Fibroblast of gingiva (primary cell): ENCODE measurements around the gene CAPN13.

ENCODE experiments used
- DNase-seq: peaks from one replicate; pipeline ENCODE4 v3.0.0-alpha.2; 2011; ENCODE audit warnings: low read depth

Gene CAPN13

GRCh38 chr2:30807249-30807648, at the start of gene CAPN13:
TSS of gene CAPN13 (minus strand) at chr2:30807446. CDS start at chr2:30787325, 20,121 bp downstream.
- DNase-seq, result no peak

GRCh38 chr2:30847841-30848240, 40.6 kb upstream of the CAPN13 start:
- DNase-seq, result no peak

GRCh38 chr2:30847329-30847728, 40.1 kb upstream of the CAPN13 start:
- DNase-seq, result no peak

GRCh38 chr2:30828586-30828985, 21.3 kb upstream of the CAPN13 start:
- no peak for DNase-seq

- no peak for DNase-seq
Measured at GRCh38 chr2:30826916-30827315, 19.7 kb upstream of the CAPN13 start.

GRCh38 chr2:30826481-30826880, 19.2 kb upstream of the CAPN13 start:
- no peak for DNase-seq

GRCh38 chr2:30823452-30823851, 16.2 kb upstream of the CAPN13 start:
- DNase-seq, result no peak

GRCh38 chr2:30821960-30822359, 14.7 kb upstream of the CAPN13 start:
- DNase-seq, result no peak

- DNase-seq, result no peak
Measured at GRCh38 chr2:30820381-30821055, 13.3 kb upstream of the CAPN13 start.

- DNase-seq, result no peak
Measured at GRCh38 chr2:30809938-30810337, 2.7 kb upstream of the CAPN13 start.

- DNase-seq, result no peak
Measured at GRCh38 chr2:30808695-30809094, 1.4 kb upstream of the CAPN13 start.

GRCh38 chr2:30803281-30803680, 4.0 kb downstream of the CAPN13 start:
- no peak for DNase-seq

- no peak for DNase-seq
Measured at GRCh38 chr2:30802611-30803010, 4.6 kb downstream of the CAPN13 start.

- DNase-seq, result no peak
Measured at GRCh38 chr2:30801821-30802455, 5.3 kb downstream of the CAPN13 start.

- no peak for DNase-seq
Measured at GRCh38 chr2:30800159-30800558, 7.1 kb downstream of the CAPN13 start.

GRCh38 chr2:30799366-30799765, 7.9 kb downstream of the CAPN13 start:
- no peak for DNase-seq

GRCh38 chr2:30798536-30798991, 8.7 kb downstream of the CAPN13 start:
- DNase-seq, result no peak

GRCh38 chr2:30797381-30798015, 9.7 kb downstream of the CAPN13 start:
- DNase-seq, result no peak

- DNase-seq, result no peak
Measured at GRCh38 chr2:30796699-30797098, 10.5 kb downstream of the CAPN13 start.

GRCh38 chr2:30792521-30792920, 14.7 kb downstream of the CAPN13 start:
- no peak for DNase-seq

- DNase-seq, result no peak
Measured at GRCh38 chr2:30790879-30791278, 16.4 kb downstream of the CAPN13 start.

- no peak for DNase-seq
Measured at GRCh38 chr2:30789670-30790210, 17.5 kb downstream of the CAPN13 start.
